Measurements from ENCODE around the gene PLB1. TPM values are rescaled to one million over a fixed set of nuclear protein-coding genes. Genes with fewer than 3 reads are reported as not detected.

The PLB1 gene
- total RNA-seq, 1 experiment from 2014 or later: 1.0 TPM

- DNase-seq (ENCODE audit: low spot score): no peak
Observed at GRCh38 chr2:28689771-28690170, 193.9 kb downstream of the PLB1 start.

DNA sequence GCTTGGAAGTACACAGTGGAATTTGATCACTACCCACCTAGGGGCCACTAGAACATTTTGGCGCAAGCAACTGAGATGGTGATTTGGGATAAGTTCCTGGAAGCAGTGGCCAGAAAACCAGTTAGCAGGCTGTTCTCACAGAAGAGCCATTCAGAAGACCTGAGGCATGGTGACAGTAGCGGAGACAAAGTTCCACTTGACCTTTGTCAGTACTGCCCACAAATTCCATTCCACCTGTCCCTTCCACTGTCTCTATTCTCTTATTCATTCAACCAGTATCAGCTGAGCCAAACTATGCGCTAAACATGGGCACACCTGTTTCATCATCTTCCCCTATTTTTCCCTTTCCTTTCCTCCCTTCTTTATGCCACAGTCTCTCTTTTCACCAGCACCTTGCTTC lies 196.6 kb downstream of the PLB1 start:
- no peak for DNase-seq (ENCODE audit: low spot score)

DNA sequence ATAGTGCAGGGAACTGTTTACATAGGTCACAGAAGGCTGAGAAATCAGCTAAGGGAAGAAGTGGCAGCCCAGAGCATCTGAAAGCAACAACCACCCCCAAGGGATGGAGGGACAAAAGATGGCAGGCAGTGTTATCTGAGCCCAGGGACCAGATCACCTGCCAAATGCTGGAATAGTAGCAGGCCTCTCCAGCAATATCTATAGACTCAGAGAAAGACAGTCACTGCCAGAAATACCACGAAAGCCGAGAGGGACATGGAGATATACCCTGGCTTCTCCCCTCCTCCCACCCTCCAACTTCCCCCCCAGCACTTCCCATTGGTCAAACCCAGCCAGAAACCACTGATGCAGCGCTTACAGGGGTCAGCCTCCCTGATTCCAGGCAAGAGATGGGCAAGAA lies 197.4 kb downstream of the PLB1 start:
- DNase-seq (ENCODE audit: low spot score): no peak

Other genes with a start within 250 kb of the PLB1 start
- 36.1 and 39.7 TPM in 2 replicates for gene FOSL2, start 103.2 kb upstream of the PLB1 start, total RNA-seq (2014; rRNA removed; shearing (Covaris generic))

Measured in A172 (cell line).